HG03520 (cell line): ENCODE results near the gene HCFC2.

ENCODE experiments used
- ATAC-seq: cut with Tn5 transposase; IDR thresholded peaks from one replicate; pipeline ENCODE4 v1.9.1; 2021; ENCODE audit warnings: mild to moderate bottlenecking, moderate library complexity; ENCODE audit not compliant: unreplicated experiment

Gene HCFC2

DNA sequence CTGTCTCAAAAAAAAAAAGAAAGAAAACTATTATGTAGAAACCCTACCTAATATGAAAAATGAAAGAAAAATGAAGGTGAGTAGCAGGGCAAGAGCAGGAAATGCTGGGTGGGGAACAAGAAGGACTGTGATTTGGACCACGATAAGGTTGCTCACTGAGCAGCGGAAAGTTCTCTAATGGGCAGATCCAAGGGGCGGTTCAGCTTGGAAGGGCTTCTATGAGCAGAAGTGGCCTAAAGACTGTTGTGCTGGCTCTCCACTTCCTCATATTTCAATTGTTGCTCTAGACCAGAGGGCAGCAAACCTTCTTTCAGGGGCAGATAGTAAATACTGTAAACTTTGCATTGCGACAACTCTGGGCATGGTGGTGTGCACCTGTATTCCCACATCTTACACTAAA lies 90.0 kb downstream of the HCFC2 start:
- ATAC-seq = no peak

DNA sequence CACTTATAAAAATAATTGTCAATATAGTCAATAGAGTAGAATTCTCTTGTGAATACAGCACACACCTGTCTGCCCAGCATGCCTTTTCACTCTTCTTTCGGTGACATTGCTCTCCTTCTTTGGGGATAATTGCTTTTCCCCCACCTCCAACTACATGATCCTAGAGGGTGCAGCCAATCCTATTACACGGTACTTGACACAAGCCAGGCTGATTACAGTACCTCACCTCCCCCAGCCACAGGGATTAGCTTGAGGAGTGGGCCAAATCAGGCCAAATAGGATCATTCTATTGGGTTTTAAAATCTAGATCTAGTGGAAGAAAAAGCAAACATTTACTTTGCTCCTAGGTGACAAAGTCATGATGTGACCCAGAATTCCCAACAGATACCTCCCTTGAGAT lies 90.5 kb downstream of the HCFC2 start:
- ATAC-seq = no peak
